HK-2 (cell line): ENCODE measurements around the gene CLEC4F.
"Not testable (repeated sequence)": the region's sequence is repeated elsewhere in the genome, so short reads cannot be mapped to it uniquely, and the experiment has no call there.

Experiments used
- DNase-seq: peaks from one replicate; pipeline ENCODE4 v3.0.0-alpha.2; 2018; ENCODE audit not compliant: unreplicated experiment

The CLEC4F gene

DNA sequence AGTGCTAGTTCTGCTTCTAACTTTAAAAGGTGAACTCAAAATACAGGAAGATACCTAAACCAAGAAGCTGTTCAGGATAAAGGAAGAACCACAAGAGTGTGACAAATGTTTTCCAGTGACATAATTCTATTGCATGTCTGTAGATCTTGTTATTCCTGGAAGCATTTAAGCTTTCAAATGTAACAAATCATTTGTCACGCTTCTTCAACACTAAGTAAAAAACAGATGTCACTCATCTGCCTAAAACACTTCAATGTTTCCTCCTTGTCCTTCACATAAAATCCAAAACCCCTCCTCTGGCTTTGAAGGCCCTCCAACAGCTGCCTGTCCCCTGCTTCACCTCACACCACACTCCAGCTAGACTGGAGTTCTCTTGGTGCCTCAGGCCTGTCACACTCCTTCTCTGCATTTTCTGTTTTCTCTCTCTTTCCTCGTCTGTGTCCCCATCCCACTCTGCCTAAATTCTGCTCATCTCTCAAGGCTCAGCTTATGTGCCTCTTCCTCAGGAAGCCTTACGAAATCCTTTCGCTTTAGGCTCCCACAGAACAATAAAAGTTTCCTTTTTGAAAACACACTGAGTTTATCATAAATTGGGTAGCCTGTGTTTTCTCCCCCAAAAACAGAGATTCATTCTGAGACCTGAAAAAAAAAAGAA is 6.4 kb upstream of the CLEC4F start:
- DNase-seq: no peak

DNA sequence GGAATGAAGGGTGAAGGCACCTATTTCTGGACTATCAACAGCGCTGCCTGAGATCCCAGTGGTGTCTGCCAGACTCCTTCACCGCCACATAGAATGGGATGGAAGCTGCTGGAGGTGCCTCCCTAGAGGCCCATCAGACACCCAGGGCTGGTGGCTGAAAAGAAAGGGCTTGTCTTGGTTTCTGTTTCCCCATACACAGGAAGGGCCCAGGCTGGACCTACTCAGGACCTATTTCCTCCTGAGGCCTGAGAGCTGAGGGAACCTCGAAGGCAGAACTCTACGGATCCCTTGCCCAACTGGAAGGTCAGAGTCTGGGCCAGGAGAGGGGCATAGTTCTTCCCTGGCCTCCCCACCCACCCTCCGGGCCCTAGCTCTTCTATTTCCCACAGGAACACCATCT is 2.9 kb upstream of the CLEC4F start:
- no peak for DNase-seq

DNA sequence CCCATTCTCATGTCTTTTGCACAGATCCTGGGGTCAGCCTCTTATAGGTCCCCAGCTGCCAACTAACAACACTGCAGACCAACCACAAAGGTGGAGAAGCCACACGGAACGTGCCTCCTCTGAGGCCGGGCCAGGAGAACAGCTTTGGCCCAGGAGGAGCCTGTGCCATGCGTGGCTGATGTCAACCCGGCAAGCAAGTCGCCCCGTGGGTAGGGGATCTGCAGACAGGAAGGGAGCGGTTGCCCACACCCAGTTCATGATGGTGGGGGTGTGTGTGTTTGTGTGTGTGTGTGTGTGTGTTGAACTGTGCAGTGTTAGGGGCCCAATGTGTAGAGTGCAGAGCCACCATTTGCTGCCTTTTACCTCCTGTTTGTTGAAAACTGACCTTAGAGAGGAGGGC is 2.4 kb upstream of the CLEC4F start:
- DNase-seq: no peak

DNA sequence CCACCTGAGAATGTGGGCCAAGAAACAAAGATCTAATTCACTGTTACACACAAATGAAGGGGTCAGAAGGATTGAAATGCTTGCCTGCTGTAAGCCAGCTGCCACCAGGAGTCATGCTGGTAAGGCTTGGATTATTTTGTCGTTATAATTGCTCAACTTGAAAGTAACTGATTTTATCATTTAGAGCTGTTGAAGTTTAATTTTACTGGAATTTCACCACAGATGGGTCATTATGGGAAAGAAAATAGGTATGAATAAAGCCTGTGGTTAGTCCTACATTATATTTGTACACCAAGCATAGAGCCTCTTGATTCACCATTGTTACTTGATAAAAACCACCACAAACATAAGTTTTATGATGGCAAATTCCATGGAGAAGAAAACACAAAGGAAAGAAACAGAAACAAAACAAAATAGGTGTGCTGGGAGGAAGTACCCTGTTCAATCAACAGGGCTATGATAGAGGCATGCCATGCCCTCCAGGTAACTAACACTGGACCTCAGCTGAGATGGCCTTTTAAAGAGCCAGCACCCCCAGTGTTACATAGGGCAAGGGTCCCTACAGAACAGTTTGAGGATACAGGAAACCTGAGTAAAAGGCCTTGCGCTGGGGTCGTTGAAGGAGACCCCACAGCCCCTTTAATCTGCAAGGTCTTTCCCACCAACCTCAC is 3.0 kb downstream of the CLEC4F start:
- DNase-seq: no peak

DNA sequence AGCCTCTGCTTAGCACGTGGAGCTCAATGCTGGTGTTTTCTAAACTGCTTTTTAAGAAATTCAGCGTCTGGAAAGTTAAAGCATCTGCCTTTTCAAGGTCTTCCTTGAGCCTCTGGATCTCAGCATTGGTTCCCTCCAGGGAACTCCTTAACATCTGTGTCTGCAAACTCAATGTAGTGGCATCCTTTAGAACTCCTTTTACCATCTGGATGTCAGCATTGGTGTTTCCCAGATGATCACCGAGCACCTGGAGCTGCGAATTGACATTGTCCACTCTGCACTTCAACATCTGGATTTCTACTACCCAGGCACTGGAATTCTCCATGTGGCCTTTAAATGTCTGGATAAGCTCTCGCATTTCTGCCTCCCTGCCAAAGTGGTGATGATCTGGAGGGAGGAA is 3.7 kb downstream of the CLEC4F start:
- DNase-seq: no peak

DNA sequence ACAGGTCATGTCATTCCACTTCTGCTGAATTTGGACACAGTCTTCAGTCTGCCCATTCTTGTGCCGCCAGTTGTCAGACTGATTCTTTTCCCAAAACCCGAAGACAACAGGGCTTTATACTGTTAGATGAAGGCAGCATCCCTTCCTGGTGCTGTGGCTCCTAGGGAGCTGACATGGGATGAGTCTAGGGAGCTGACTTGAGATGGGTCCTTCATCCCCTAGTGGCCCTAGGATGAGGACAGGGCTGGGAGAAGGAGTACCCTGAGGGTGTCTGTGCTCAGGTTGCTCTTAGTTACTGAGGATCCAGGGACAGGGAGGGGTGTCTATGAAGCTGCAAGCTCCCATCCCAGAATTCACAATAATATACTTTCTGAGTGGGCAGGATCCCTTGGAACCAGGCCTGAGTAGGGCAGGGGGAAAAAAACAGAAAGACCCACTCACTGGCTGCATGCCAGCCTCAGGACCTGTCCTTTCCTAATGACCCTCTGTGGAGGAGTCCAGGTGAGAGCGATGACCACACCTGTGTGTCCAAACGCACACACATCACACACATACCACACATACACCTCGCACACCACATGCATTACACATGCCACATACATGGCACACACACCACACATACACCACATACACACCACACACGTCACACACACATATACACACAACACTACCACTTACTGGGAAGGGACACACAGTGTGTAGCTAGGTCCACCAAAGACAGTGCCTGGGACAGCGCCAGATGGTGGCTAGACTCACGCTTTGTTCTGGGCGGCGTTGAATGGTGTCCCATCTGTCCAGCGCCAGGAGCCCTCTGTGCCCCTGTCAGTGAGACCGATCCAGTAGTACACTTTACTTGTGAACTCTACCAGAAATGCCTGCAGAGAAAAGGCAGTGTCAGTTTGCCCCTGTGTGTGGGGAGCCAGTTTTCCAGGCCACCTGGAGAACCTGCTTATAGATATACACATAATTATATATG is 11.1 kb downstream of the CLEC4F start:
- DNase-seq: no peak

DNA sequence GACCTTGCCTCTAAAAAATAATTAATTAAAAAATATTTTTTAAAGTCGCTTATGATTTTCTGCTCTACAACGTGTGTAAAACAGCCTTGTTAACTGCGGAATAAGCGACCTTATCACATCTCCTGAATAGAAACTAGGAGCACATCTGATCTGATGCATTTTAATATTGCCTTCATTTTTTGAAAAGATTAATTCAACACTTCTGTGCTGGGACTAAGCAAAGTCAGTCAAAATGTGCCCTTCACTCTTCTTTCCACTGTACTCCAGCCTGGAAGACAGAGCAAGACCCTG is 12.6 kb downstream of the CLEC4F start:
- no peak for DNase-seq

DNA sequence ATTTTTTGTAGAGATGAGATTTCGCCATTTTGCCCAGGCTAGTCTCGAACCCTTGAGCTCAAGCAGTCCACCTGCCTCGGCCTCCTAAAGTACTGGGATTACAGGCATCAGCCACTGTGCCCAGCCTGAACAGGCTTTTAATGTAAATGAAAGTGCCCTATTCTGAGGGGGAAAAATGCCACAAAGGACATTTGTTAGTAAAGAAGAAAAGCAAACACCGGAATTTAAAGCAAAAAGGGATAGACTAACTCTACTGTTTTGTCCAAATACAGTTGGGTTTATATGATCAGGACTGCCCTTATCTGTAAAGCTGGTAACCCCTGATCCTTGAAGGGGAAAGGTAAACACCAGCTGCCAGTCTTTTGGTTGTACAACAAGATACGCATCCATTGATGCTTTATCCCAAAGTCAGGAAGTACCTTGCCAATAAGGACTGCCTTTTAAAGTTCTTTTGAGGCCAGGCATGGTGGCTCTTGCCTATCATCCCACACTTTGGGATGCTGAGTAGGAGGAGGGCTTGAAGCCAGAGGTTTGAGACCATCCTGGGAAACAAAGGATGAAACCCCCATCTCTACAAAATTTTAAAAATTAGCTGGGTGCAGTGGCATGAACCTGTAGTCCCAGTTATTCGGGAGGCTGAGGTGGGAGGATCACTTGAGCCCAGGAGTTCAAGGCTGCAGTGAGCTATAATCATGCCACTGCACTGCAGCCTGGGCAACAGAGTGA is 13.1 kb downstream of the CLEC4F start:
- no peak for DNase-seq

DNA sequence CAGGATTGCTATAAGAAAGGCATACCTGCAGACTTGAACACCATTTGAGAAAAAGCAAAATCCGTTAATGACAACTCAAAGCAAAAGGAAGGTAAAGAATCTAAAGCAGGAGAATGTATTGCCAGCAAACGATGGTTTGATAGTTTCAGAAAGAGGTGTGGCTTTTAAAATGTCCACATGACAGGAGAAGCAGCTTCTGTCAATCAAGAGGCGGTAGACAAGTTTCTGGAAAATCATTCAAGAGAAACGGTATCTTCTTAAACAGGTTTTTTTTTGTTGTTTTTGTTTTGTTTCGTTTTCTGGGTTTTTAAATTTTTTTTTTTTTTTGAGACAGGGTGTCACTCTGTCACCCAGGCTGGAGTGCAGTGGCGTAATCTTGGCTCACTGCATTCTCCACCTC is 13.8 kb downstream of the CLEC4F start:
- DNase-seq: no peak

DNA sequence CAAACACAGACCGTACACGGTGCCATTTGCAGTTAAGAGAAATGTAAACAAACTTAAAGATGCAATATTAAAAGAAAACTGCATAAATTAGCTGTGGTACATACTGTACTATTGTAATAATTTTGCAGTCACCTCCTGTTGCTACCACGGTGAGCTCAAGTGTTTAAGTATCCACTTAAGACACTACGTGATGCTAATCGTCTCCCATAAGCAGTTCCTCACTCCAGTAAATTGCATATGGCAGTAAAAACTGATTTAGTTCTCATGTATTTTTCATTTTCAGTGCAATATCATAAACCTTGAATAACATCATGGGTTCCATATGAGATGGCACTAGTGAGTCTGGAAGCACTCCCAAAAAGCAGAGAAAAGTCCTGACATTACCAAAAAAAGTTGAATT is 14.4 kb downstream of the CLEC4F start:
- no peak for DNase-seq

DNA sequence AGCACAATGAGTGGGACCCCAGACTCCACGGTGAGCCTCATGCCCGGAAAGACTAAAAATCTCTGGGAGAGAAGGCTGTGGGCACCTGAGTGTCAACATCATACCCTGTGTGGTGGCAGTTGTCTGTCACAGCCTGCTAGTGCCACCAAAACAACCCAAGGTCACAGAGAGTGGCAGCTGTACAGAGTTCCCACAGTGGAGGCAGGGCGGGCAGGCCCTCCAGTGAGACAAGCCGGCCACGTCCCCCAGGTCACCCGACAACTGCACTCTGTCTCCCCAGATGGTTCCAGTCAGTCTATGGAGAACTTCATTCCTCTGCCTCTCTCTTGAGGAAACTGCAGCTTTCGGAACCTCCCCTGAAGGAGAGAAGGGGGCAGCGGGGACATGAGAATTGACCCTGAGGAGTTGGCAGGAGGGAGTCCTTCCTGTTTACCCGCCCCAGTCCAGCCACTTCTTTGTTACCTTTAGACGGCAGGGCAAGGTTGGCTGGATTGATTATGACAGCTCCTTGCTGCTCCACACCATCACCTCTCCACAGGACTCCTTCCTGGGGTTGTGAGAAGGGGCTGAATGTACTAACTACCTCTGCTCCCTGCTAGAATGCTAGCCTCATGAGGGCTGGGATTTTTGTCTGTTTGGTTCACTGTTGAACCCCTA is 18.7 kb downstream of the CLEC4F start:
- no peak for DNase-seq

DNA sequence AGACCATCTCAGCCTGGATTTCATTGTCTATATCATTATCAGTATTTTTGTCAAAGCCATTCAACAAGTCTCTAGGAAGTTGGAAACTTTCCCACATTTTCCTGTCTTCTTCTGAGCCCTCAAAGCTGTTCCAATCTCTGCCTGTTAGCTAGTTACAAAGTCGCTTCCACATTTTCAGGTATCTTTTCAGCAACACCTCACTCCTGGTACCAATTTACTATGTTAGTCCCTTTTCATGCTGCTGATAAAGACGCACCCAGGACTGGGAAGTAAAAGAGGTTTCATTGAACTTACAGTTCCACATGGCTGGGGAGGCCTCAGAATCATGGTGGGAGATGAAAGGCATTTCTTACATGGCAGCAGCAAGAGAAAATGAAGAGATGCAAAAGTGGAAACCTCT is 20.7 kb downstream of the CLEC4F start:
- DNase-seq: no peak

DNA sequence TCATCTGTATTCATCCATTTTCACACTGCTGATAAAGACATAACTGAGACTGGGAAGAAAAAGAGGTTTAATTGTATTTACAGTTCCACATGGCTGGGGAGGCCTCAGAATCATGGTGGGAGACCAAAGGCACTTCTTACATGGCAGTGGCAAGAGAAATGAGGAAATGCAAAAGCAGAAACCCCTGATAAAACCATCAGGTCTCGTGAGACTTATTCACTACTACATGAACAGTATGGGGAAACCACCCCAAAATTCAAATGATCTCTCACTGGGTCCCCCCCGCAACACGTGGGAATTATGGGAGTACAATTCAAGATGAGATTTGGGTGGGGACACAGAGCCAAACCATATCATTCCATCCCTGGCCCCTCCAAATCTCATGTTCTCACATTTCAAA is 22.4 kb downstream of the CLEC4F start:
- DNase-seq: not testable (repeated sequence)

DNA sequence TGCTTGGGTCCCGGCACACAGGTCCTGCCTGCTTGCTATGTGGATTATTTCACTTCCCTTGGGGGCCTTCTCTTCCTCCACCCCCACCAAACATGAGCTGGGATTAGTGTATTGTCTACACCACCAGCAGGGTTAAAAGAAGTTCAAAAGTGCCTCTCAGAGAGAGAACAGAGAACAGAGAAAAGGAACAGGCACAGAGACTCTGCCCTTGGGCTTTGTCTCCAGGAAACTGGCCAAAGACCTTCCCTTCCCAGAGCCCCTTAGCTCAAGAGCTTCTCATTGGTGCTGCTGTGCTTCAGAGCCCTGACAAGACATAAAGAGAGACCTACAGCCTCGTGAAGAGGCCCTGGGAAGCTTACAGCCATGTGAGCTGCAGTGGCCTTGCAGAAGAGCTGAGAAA is 22.9 kb downstream of the CLEC4F start:
- no peak for DNase-seq

DNA sequence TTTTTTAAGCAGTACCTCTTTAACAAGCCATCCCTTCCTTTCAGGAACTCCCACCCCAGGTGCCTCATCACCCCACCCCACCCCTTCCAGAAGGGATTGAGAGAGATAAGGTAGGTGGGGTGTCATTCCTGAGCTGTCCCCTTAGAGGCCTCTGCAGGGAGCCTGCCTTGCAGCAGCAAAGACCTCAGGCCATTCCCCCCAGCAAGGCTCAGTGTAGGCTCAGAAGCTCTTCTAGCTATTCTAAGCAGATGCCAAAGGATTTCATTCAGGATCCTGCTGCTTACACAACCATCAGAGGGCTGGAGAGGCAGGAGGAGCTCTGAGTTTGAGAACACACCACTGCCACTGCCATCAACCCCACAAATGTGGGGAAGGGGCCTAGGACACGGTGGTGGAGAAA is 24.1 kb downstream of the CLEC4F start:
- no peak for DNase-seq

DNA sequence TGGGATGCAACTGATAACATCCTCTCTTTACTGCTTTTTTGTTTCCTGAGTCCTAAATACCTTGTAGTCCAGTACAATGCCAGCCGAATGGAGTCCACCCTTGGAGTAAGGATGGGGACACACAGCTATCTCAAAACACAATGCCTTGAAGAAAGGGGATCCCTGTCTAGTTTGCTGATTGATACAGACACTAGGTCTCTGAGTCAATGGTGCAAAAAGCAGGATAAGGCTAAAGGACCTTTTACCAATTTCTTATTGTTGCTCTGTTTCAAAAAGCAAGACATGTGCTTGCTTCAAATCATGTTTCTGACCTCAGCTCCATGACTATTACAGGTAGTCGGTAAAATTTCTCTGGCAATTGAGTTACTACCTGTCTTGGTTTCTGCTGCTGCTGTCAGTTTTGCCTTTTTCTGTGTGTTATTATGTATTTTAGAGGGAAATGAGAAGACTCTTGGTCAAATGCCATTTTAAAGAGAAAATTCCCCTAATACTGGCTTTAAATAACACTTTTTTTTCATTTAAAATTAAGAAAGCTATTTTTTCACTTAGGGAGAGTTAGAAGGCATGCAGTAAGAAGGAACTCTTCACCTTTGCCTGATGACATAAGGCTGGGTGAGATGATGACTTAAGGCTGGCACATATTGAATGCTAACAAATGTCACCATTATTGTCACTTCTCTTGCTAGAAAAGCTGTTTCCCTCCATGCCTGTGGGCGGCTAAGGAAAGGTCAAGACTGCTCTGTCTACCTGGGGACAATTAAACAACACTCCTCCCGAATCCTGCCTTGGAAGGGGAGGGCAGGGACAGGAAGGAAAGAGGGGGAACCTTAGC is 25.0 kb downstream of the CLEC4F start:
- DNase-seq: no peak

DNA sequence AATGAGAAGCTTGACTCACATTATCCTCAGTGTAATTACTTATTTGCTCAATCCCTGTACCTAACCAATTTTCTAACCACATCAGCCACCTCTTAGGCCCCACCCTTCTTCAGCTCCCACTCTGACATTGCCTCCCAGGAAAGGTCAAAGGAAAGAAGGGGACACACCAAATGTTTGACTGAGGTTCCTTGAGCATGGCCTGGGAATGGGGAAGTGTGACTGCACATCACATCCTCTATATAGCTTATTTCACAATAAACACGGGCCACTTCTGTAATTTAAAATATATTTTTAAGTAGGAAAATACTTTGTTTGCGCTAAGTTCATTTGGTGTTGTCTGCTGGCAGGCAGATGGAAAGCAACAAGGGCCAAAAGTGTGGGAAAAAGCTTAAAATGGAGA is 26.9 kb downstream of the CLEC4F start:
- DNase-seq: no peak

DNA sequence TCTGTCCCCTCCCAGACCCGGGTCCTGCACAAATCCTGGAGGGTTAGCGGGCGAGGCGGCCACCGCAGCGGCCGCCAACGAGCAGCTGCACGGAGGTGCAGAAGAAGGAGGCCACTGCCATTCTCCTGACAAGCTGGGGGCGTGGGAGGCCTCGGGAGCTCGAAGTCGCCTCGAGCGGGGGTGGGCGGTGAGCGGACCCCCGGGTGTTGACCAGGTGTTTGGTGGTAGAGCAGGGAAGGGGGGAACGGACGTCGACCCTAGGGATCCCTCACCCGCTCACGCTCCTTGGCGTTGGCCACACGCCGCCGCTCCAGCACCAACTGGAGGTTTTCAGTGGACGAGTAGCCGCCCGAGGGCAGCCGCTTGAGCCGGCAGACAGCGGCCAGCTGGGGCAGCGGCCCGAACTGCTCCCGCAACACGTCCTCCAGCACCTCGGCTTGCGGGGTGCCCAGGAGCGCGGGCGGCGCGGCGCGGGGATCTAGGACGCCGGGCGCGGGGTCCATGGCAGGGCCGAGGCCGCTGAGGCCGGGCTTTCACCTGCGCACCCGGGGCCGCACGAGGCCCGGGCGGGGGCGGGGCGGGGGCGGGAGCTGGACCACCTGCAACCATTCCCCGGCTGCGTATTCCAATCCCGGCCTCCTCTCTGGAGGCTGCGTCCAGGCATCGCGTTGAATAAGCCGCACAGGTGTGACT is 30.1 kb downstream of the CLEC4F start, which contains the start of gene FIGLA:
Gene FIGLA, minus strand, starts transcription at position 508 of the 693 bp plus-strand sequence. Its CDS starts 5 bp downstream, at position 503.
- no peak for DNase-seq

DNA sequence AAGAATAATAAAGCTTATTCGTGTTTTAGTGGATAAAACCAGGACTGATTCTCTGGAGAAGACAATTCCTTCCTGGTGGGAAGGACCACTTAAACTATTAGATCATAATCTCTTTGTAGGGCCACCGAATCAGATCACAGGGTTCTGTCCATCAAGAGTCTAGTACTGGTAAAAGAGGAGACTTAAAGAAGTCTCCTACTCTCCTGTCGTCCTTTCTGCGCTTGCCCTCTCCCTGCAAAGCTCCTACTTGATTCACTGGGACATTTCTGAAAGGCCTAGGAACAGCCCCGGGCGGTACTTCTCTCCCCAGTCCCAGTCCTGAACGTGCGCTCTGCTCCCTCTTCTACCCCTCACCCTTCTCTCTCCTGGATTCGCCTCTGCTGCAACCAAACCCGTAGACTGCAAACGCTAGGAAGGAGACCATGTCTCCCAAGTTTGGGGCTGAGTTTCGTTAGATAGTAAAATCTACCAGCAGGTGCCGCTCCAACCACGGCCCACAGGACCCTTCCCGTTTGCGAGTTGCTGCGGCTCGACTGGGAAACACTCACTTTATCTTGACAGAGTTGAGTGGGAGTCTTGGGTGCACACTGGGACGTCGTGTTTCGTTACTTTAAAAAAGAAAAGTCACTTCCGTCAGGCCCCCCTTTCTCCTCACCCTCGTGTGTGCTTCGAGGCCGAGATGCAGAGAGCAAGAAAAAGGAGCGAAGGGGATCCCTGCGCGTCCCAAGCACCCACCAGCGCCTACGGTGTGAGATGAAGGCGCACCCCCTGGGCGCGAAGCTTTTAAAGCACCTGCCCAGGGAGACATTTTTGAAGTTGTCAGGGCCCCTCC is 30.9 kb downstream of the CLEC4F start:
- peak; percentile 43 for DNase-seq
